H1 (cell line): ENCODE measurements around the gene AAGAB.

Source experiments
- CTBP2 ChIP-seq: IDR thresholded peaks from 2 replicates; pipeline ENCODE4 v1.7.0; 2011; ENCODE audit warnings: borderline replicate concordance, mild to moderate bottlenecking, moderate library complexity, mixed read lengths, low read length; ENCODE audit not compliant: insufficient read depth, insufficient read length
- EP300 ChIP-seq, 2 experiments: IDR thresholded peaks; 1 replicate in 1 of 2; 2 replicates in 1 of 2; pipeline ENCODE4 v1.6.1; 2011 to 2012; ENCODE audit warnings: low read depth in 2 of 2, low read length in 2 of 2, mild to moderate bottlenecking in 2 of 2, borderline replicate concordance in 1 of 2, inconsistent platforms in 1 of 2, moderate library complexity in 1 of 2
- EZH2 ChIP-seq: fragments of 200-600 bp; sonication (generic); IDR thresholded peaks from 2 replicates; pipeline ENCODE4 v1.7.1; 2012; ENCODE audit warnings: low read depth, mild to moderate bottlenecking, moderate library complexity, low read length, inconsistent platforms; ENCODE audit not compliant: severe bottlenecking
- FOSL1 ChIP-seq: IDR thresholded peaks from 2 replicates; pipeline ENCODE4 v1.6.1; 2011; ENCODE audit warnings: mild to moderate bottlenecking, low read depth, low read length, moderate library complexity; ENCODE audit not compliant: insufficient read depth
- MAFK ChIP-seq: IDR thresholded peaks from 2 replicates; pipeline ENCODE4 v1.6.1; 2012; ENCODE audit warnings: low read depth, mild to moderate bottlenecking, improper control_type of control experiment, low read length
- NRF1 ChIP-seq: IDR thresholded peaks from 2 replicates; pipeline ENCODE4 v1.6.1; 2011; ENCODE audit warnings: mild to moderate bottlenecking, low read depth, low read length, improper control_type of control experiment
- POLR2A ChIP-seq, 2 experiments: IDR thresholded peaks; 1 replicate in 1 of 2; 2 replicates in 1 of 2; pipeline ENCODE4 v1.6.1; 2011; ENCODE audit warnings: low read depth in 2 of 2, low read length in 2 of 2, mild to moderate bottlenecking in 2 of 2; ENCODE audit errors: control extremely low read depth in 1 of 2
- POLR2AphosphoS5 ChIP-seq: IDR thresholded peaks from 2 replicates; pipeline ENCODE4 v1.6.1; 2011; ENCODE audit warnings: low read depth, low read length
- SP1 ChIP-seq: IDR thresholded peaks from 2 replicates; pipeline ENCODE4 v1.6.1; 2011; ENCODE audit warnings: low read depth, low read length
- SP4 ChIP-seq: IDR thresholded peaks from 2 replicates; pipeline ENCODE4 v1.6.1; 2012; ENCODE audit warnings: low read length, inconsistent platforms
- TAF1 ChIP-seq: IDR thresholded peaks from 2 replicates; pipeline ENCODE4 v1.6.1; 2011; ENCODE audit warnings: mild to moderate bottlenecking, low read depth, low read length
- YY1 ChIP-seq: IDR thresholded peaks from 2 replicates; pipeline ENCODE4 v1.6.1; 2011; ENCODE audit warnings: low read depth, mild to moderate bottlenecking, low read length
- TF ChIP-seq, protein P1 (sequence below), 3 experiments: IDR thresholded peaks; 1 replicate in 2 of 3; 2 replicates in 1 of 3; pipeline versions ENCODE4 v1.5.1 to v1.6.1; 2011; ENCODE audit warnings: low read length in 3 of 3, mild to moderate bottlenecking in 3 of 3, inconsistent platforms in 2 of 3, low read depth in 1 of 3, moderate library complexity in 1 of 3; ENCODE audit not compliant: insufficient read depth in 1 of 3; ENCODE audit errors: control extremely low read depth in 1 of 3
- TF ChIP-seq, protein P2 (sequence below): IDR thresholded peaks from 2 replicates; pipeline ENCODE4 v1.6.1; 2011; ENCODE audit warnings: low read length, improper control_type of control experiment

DNA sequence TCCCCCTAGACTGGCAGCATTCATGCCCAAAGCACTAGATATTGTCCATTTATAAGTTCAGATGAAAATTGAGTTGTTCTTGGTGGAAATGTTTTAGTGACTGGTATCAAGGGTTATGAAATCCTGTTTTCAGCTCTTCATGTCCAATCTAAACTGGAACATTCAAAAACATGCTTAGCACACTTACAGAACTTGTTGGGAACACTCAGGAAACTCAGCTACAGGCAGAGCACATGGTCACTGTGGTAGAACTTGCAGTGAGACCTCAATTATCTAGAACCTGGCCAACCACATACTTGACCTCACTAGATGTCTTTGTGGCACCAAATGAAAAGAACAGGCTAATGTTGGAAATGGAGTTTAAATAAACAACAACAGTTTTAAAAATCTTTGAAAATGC, 100.2 kb downstream of the AAGAB start:
- TF ChIP-seq, protein P1, sequence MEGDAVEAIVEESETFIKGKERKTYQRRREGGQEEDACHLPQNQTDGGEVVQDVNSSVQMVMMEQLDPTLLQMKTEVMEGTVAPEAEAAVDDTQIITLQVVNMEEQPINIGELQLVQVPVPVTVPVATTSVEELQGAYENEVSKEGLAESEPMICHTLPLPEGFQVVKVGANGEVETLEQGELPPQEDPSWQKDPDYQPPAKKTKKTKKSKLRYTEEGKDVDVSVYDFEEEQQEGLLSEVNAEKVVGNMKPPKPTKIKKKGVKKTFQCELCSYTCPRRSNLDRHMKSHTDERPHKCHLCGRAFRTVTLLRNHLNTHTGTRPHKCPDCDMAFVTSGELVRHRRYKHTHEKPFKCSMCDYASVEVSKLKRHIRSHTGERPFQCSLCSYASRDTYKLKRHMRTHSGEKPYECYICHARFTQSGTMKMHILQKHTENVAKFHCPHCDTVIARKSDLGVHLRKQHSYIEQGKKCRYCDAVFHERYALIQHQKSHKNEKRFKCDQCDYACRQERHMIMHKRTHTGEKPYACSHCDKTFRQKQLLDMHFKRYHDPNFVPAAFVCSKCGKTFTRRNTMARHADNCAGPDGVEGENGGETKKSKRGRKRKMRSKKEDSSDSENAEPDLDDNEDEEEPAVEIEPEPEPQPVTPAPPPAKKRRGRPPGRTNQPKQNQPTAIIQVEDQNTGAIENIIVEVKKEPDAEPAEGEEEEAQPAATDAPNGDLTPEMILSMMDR (IDR thresholded peaks at IDR 0.05; ENCODE audit: control extremely low read depth in 1 of 3, insufficient read depth in 1 of 3, low read depth in 1 of 3, low read length in 3 of 3): no peak
- no peak for TF ChIP-seq YY1
- TF ChIP-seq POLR2AphosphoS5: no peak
- no peak for TF ChIP-seq EP300 (IDR thresholded peaks at IDR 0.05; ENCODE audit: borderline replicate concordance in 1 of 2, low read depth in 2 of 2, low read length in 2 of 2)
- TF ChIP-seq NRF1: no peak
- TF ChIP-seq MAFK: no peak
- no peak for TF ChIP-seq POLR2A (IDR thresholded peaks at IDR 0.05; ENCODE audit: control extremely low read depth in 1 of 2, low read depth in 2 of 2, low read length in 2 of 2)
- no peak for TF ChIP-seq FOSL1
- TF ChIP-seq EZH2: no peak
- no peak for TF ChIP-seq CTBP2
- no peak for TF ChIP-seq SP4
- TF ChIP-seq, protein P2, sequence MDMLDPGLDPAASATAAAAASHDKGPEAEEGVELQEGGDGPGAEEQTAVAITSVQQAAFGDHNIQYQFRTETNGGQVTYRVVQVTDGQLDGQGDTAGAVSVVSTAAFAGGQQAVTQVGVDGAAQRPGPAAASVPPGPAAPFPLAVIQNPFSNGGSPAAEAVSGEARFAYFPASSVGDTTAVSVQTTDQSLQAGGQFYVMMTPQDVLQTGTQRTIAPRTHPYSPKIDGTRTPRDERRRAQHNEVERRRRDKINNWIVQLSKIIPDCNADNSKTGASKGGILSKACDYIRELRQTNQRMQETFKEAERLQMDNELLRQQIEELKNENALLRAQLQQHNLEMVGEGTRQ: no peak
- TF ChIP-seq SP1: no peak
- no peak for TF ChIP-seq TAF1
